PC-3 (cell line): ENCODE data around the gene XCR1. TPM values are rescaled to one million over a fixed set of nuclear protein-coding genes. Genes with fewer than 3 reads are reported as not detected.

Experiments used
- ATAC-seq: fragments of 200-7000 bp; cut with Tn5 transposase; 2 replicates; pipeline ENCODE4 v1.9.1; 2020; ENCODE audit warnings: mild to moderate bottlenecking, moderate library complexity
- Bru-seq: library from RNA; stranded (reverse); fragments of 400-500 nt; gene quantifications from one replicate; lab custom pipeline; 2021; lab: Mats Ljungman, UMichigan
- BruChase-seq, 2 experiments: library from RNA; stranded (reverse); fragments of 400-500 nt; gene quantifications; one replicate each; lab custom pipeline; 2021; lab: Mats Ljungman, UMichigan
- BruUV-seq: library from RNA; stranded (reverse); fragments of 400-500 nt; replicated peaks from 2 replicates; lab custom pipeline; 2021; lab: Mats Ljungman, UMichigan
- CTCF ChIA-PET: fragments of 300-600 bp; sonication (Branson Sonifier 250); formaldehyde crosslinking; loops from one replicate; lab custom pipeline; 2022; ENCODE audit warnings: antibody characterized with exemption; lab: Charles Lee
- POLR2A ChIA-PET: fragments of 300-600 bp; sonication (Branson Sonifier 250); formaldehyde crosslinking; loops from one replicate; lab custom pipeline; 2022; ENCODE audit warnings: antibody characterized with exemption; ENCODE audit not compliant: unreplicated experiment; lab: Charles Lee
- DNase-seq: peaks from one replicate; pipeline ENCODE4 v3.0.0-alpha.2; 2015
- H2AFZ ChIP-seq: fragments of 300-600 bp; sonication (generic); 2 replicates; pipeline ENCODE4 v1.6.0; 2016; ENCODE audit warnings: antibody characterized with exemption, low read length
- H3F3A ChIP-seq: fragments of 300-600 bp; sonication (generic); one replicate; pipeline ENCODE4 v1.6.0; 2017; ENCODE audit warnings: antibody characterized with exemption, low read length, control low read depth, mild to moderate bottlenecking; ENCODE audit not compliant: unreplicated experiment
- H3K27ac ChIP-seq: fragments of 300-600 bp; sonication (generic); 2 replicates; pipeline ENCODE4 v1.5.1; 2016; ENCODE audit warnings: mild to moderate bottlenecking, low read length
- H3K27me3 ChIP-seq: fragments of 300-600 bp; sonication (generic); 2 replicates; pipeline ENCODE4 v1.6.1; 2016; ENCODE audit warnings: low read length, mixed read lengths
- H3K36me3 ChIP-seq: fragments of 300-600 bp; sonication (generic); 2 replicates; pipeline ENCODE4 v1.6.1; 2016; ENCODE audit warnings: low read depth, mixed run types, low read length, mixed read lengths
- H3K4me1 ChIP-seq: fragments of 300-600 bp; sonication (generic); 2 replicates; pipeline ENCODE4 v1.5.1; 2016; ENCODE audit warnings: low read length; ENCODE audit not compliant: insufficient read depth
- H3K4me2 ChIP-seq: fragments of 300-600 bp; sonication (generic); 2 replicates; pipeline ENCODE4 v1.6.0; 2016; ENCODE audit warnings: low read length
- H3K4me3 ChIP-seq: fragments of 300-600 bp; sonication (generic); 2 replicates; pipeline ENCODE4 v1.5.1; 2016; ENCODE audit warnings: mild to moderate bottlenecking, low read length, mixed read lengths
- H3K79me2 ChIP-seq: fragments of 300-600 bp; sonication (generic); 2 replicates; pipeline ENCODE4 v1.6.1; 2017; ENCODE audit warnings: low read length, mixed read lengths
- H3K9ac ChIP-seq: fragments of 300-600 bp; sonication (generic); 2 replicates; pipeline ENCODE4 v1.6.0; 2016; ENCODE audit warnings: mild to moderate bottlenecking, low read length
- H3K9me2 ChIP-seq: fragments of 300-600 bp; sonication (generic); replicated peaks from 2 replicates; pipeline ENCODE4 v1.6.1; 2016; ENCODE audit warnings: mixed run types, low read length, mixed read lengths
- H3K9me3 ChIP-seq: fragments of 300-600 bp; sonication (generic); 2 replicates; pipeline ENCODE4 v1.6.1; 2016; ENCODE audit warnings: low read length, mixed read lengths
- H4K20me1 ChIP-seq: fragments of 300-600 bp; sonication (generic); 2 replicates; pipeline ENCODE4 v1.6.1; 2016; ENCODE audit warnings: low read length, mixed read lengths
- EZH2 ChIP-seq: fragments of 300-600 bp; sonication (generic); IDR thresholded peaks from one replicate; pipeline ENCODE4 v1.6.1; 2017; ENCODE audit warnings: antibody characterized with exemption, mild to moderate bottlenecking, low read length; ENCODE audit not compliant: unreplicated experiment
- EZH2phosphoT487 ChIP-seq: fragments of 300-600 bp; sonication (generic); IDR thresholded peaks from 2 replicates; pipeline ENCODE4 v1.6.1; 2018; ENCODE audit warnings: mild to moderate bottlenecking, antibody characterized with exemption, low read length, borderline replicate concordance
- intact Hi-C: fragments of 100-400 bp; cut with micrococcal nuclease; formaldehyde crosslinking; loops from 2 replicates; pipeline ENCODE4 v1.9.0; 2023
- long read RNA-seq: library from polyadenylated mRNA; unstranded; transcript quantifications from one replicate; pipeline ENCODE4 v2.0.0, GENCODE V29; 2021; ENCODE audit not compliant: unreplicated experiment
- total RNA-seq: library from RNA; depleted of rRNA; stranded (reverse); fragments of >200 nt; gene quantifications from 2 replicates; pipeline ENCODE4 v1.2.3, GENCODE V29; 2014; rRNA removed
- TF ChIP-seq, protein P1 (sequence below): fragments of 300-600 bp; sonication (generic); conservative IDR thresholded peaks from 2 replicates; pipeline ENCODE4 v1.5.1; 2017; ENCODE audit warnings: antibody characterized with exemption, low read depth, mild to moderate bottlenecking, low read length

The XCR1 gene, protein sequence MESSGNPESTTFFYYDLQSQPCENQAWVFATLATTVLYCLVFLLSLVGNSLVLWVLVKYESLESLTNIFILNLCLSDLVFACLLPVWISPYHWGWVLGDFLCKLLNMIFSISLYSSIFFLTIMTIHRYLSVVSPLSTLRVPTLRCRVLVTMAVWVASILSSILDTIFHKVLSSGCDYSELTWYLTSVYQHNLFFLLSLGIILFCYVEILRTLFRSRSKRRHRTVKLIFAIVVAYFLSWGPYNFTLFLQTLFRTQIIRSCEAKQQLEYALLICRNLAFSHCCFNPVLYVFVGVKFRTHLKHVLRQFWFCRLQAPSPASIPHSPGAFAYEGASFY
- total RNA-seq (not detected in 2 replicates), Bru-seq, nascent RNA (not detected), BruChase-seq, experiment 1, labeled RNA remaining after a 6-hour chase (not detected), BruChase-seq, experiment 2, labeled RNA remaining after a 2-hour chase (not detected)
- long read RNA-seq = 0 reads

DNA sequence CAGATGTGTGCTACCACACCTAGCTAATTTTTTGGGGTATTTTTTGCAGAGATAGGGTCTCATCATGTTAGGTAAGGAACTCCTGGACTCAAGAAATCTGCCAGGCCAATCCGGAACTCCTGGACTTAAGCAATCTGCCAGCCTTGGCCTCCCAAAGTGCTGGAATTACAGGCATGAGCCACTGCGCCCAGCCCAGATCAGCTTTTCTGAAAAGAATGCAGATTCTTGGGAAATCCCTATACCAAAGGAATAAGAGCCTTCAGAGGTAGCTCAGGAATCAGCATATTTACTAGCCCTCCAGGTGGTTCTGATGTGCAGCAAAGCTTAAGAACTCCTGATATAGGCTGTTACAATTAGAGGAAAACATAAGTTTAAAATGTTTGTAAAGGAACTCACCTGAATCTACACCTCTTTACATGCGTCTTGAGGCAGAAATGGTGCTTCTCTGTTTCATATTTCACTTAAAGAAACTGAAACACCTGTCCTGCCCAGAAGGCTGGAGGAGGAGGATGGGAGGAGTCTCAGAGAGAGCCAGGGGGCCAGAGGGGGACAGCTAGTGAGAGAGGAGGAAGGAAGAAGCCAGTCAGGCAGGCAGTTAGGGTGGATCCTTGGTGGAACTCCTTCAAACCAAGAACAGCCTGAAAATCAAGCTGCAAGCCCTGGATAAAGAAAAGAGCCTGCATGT is at the start of gene XCR1:
XCR1 (minus strand) TSS at position 463 of the 685 bp plus-strand sequence. CDS start 5,536 bp downstream, outside the sequence.
- H3K4me3 ChIP-seq = no peak within 1 kb of the TSS
- H3K36me3 ChIP-seq = peaks cover 2% of the 10 kb centered on the region; the same call in 1 of the 2 replicates
- H3F3A ChIP-seq = no peaks in the 10 kb centered on the region
- CTCF ChIA-PET = no interaction called here
- intact Hi-C loops = no loop called here
- POLR2A ChIA-PET = no interaction called here
- H4K20me1 ChIP-seq = no peaks in the 10 kb centered on the region
- H3K79me2 ChIP-seq = no peaks in the 10 kb centered on the region
- TF ChIP-seq, protein P1, sequence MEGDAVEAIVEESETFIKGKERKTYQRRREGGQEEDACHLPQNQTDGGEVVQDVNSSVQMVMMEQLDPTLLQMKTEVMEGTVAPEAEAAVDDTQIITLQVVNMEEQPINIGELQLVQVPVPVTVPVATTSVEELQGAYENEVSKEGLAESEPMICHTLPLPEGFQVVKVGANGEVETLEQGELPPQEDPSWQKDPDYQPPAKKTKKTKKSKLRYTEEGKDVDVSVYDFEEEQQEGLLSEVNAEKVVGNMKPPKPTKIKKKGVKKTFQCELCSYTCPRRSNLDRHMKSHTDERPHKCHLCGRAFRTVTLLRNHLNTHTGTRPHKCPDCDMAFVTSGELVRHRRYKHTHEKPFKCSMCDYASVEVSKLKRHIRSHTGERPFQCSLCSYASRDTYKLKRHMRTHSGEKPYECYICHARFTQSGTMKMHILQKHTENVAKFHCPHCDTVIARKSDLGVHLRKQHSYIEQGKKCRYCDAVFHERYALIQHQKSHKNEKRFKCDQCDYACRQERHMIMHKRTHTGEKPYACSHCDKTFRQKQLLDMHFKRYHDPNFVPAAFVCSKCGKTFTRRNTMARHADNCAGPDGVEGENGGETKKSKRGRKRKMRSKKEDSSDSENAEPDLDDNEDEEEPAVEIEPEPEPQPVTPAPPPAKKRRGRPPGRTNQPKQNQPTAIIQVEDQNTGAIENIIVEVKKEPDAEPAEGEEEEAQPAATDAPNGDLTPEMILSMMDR = no peak
- TF ChIP-seq EZH2phosphoT487 (no peak), EZH2 (no peak)
- H3K9me2 ChIP-seq = no peaks in the 10 kb centered on the region
- no peak for ATAC-seq
- no peaks in the 10 kb centered on the region for H3K27me3 ChIP-seq
- no peak within 1 kb of the TSS for H3K27ac ChIP-seq
- no peak for DNase-seq
- no peak within 1 kb of the TSS for H2AFZ ChIP-seq
- H3K4me2 ChIP-seq = no peak within 1 kb of the TSS
- no peaks in the 10 kb centered on the region for H3K4me1 ChIP-seq
- H3K9ac ChIP-seq = no peak within 1 kb of the TSS
- no TSS peak for BruUV-seq
- peaks cover 7% of the 10 kb centered on the region for H3K9me3 ChIP-seq

DNA sequence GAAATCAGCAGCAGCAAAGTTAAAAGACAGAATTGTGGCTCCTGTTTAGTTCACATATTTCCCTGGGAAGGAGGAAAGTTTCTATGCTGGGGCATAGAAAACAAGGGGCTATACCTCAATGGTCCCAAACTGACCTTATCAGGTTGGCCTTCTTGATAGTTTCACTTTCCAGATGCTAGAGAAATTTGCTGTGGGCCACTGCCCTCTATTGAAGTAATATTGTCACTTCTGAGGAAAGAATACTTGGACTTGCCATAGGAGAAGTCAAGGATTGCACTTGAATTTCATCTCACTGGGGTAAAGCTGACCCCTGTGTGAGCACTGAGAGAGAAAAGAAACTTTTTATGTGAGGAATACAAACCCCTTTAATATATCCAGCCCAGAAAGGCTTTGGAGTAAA is 49.3 kb upstream of the XCR1 start:
- ATAC-seq (no peak), DNase-seq (peak; percentile 65)
- H3K27ac ChIP-seq = no peak overlapping the region
- no peak overlapping the region for H2AFZ ChIP-seq
- no peak overlapping the region for H3K4me2 ChIP-seq
- no peak overlapping the region for H3K9ac ChIP-seq
- ChIA-PET POLR2A (interaction anchor here (0.6 kb wide), 1 partner anchor 119 kb away, joined by 6 read pairs; no protein-coding TSS in a partner anchor), CTCF (interaction anchor here (0.6 to 3.5 kb wide), 11 partner anchors 11 to 302 kb away, joined by 3 to 24 read pairs (median 6); no protein-coding TSS in a partner anchor)
- H4K20me1 ChIP-seq = no peaks in the 10 kb centered on the region
- H3K36me3 ChIP-seq = no peaks in the 10 kb centered on the region; the same call in 1 of the 2 replicates
- no peaks in the 10 kb centered on the region for H3K9me3 ChIP-seq
- TF ChIP-seq, protein P1 = peak; percentile 60
- no peak for TF ChIP-seq EZH2phosphoT487
- intact Hi-C loops = loop anchor here (1.0 to 5.0 kb wide), 2 partner anchors 90 to 234 kb away; partner anchors contain the start of gene LZTFL1
- H3K4me1 ChIP-seq = peaks cover 27% of the 10 kb centered on the region
- no TSS peak for BruUV-seq
- H3K4me3 ChIP-seq = no peak overlapping the region
- H3F3A ChIP-seq = no peaks in the 10 kb centered on the region
- H3K9me2 ChIP-seq = no peaks in the 10 kb centered on the region
- H3K27me3 ChIP-seq = no peaks in the 10 kb centered on the region
- H3K79me2 ChIP-seq = no peaks in the 10 kb centered on the region
